HL-60 (cell line): ENCODE measurements around the gene ARHGEF16.

Source experiments
- DNase-seq, 2 experiments: peaks; one replicate each; pipeline ENCODE4 v3.0.0-alpha.2; 2010 to 2020; ENCODE audit warnings: low read depth in 1 of 2, low spot score in 1 of 2
- H3K27ac ChIP-seq: fragments of 250-450 bp; sonication (Bioruptor Pico); replicated peaks from 2 replicates; pipeline ENCODE4 v1.5.1; 2020; ENCODE audit warnings: mild to moderate bottlenecking, moderate library complexity
- H3K27me3 ChIP-seq: fragments of 250-450 bp; sonication (Bioruptor Pico); 2 replicates; pipeline ENCODE4 v1.5.1; 2021; ENCODE audit warnings: mild to moderate bottlenecking, moderate library complexity; ENCODE audit not compliant: insufficient read depth, poor library complexity, severe bottlenecking
- H3K4me3 ChIP-seq: replicated peaks from 2 replicates; pipeline ENCODE4 v1.5.1; 2011; ENCODE audit warnings: mild to moderate bottlenecking, control low read depth, low read length; ENCODE audit not compliant: insufficient read depth
- CTCF ChIP-seq: IDR thresholded peaks from one replicate; pipeline ENCODE4 v1.5.1; 2011; ENCODE audit warnings: low read length, control low read depth, inconsistent platforms; ENCODE audit not compliant: insufficient read depth
- GABPA ChIP-seq: IDR thresholded peaks from 2 replicates; pipeline ENCODE4 v1.6.1; 2012; ENCODE audit warnings: low read depth
- POLR2AphosphoS5 ChIP-seq: IDR thresholded peaks from 2 replicates; pipeline ENCODE4 v1.6.1; 2012; ENCODE audit warnings: low read depth
- REST ChIP-seq: IDR thresholded peaks from 2 replicates; pipeline ENCODE4 v1.6.1; 2012; ENCODE audit warnings: low read depth; ENCODE audit not compliant: insufficient replicate concordance
- SPI1 ChIP-seq: IDR thresholded peaks from 2 replicates; pipeline ENCODE4 v1.6.1; 2012; ENCODE audit warnings: low read depth, mild to moderate bottlenecking, borderline replicate concordance

Gene ARHGEF16

GRCh38 chr1:3474016-3474415 lies 19.6 kb downstream of the ARHGEF16 start:
- Histone ChIP-seq H3K27ac (no peak overlapping the region), H3K4me3 (no peak overlapping the region), H3K27me3 (peaks cover 4% of the 10 kb centered on the region)
- no peak for DNase-seq
- TF ChIP-seq POLR2AphosphoS5 (no peak), GABPA (no peak), SPI1 (no peak), CTCF (no peak)

- no peak overlapping the region for H3K4me3 ChIP-seq
- H3K27ac ChIP-seq, result no peak overlapping the region
Observed at GRCh38 chr1:3474421-3474820, 20.0 kb downstream of the ARHGEF16 start.

GRCh38 chr1:3475839-3476573 lies 21.5 kb downstream of the ARHGEF16 start:
- TF ChIP-seq SPI1 (no peak), CTCF (no peak), GABPA (no peak), POLR2AphosphoS5 (no peak), REST (no peak)
- Histone ChIP-seq H3K27ac (no peak overlapping the region), H3K4me3 (no peak overlapping the region), H3K27me3 (peaks cover 15% of the 10 kb centered on the region)
- DNase-seq, result no peak

More at GRCh38 chr1:3474421-3474820, 20.0 kb downstream of the ARHGEF16 start:
- TF ChIP-seq POLR2AphosphoS5 (no peak), CTCF (no peak), GABPA (no peak), SPI1 (no peak), REST (no peak)
- DNase-seq, result no peak
- peaks cover 5% of the 10 kb centered on the region for H3K27me3 ChIP-seq
